GM12874 (cell line): ENCODE data around the gene TM7SF2.

Experiments used
- TF ChIP-seq, protein P1 (sequence below): IDR thresholded peaks from 2 replicates; pipeline ENCODE4 v1.5.1; 2011; ENCODE audit warnings: low read depth, mild to moderate bottlenecking, control low read depth, low read length, moderate library complexity; ENCODE audit not compliant: insufficient read depth

TM7SF2 gene

DNA sequence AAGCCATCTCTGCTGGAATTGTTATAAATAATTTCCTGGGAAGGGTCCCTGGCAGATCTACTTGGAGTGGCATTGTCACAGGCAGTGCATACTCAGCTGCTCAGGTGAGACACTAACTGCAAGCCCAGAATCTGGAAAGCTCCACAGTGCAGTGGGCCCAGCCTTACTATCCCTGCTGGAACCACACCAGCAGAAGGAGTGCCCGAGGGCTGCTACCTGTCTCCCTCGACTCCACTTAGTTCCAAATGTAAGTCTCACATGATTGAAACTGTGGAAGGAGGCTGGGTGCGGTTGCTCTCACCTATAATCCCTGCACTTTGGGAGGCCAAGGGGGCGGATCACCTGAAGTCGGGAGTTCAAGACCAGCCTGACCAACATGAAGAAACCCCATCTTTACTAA lies 37.0 kb downstream of the TM7SF2 start:
- TF ChIP-seq, protein P1, sequence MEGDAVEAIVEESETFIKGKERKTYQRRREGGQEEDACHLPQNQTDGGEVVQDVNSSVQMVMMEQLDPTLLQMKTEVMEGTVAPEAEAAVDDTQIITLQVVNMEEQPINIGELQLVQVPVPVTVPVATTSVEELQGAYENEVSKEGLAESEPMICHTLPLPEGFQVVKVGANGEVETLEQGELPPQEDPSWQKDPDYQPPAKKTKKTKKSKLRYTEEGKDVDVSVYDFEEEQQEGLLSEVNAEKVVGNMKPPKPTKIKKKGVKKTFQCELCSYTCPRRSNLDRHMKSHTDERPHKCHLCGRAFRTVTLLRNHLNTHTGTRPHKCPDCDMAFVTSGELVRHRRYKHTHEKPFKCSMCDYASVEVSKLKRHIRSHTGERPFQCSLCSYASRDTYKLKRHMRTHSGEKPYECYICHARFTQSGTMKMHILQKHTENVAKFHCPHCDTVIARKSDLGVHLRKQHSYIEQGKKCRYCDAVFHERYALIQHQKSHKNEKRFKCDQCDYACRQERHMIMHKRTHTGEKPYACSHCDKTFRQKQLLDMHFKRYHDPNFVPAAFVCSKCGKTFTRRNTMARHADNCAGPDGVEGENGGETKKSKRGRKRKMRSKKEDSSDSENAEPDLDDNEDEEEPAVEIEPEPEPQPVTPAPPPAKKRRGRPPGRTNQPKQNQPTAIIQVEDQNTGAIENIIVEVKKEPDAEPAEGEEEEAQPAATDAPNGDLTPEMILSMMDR, result no peak

- TF ChIP-seq, protein P1, result no peak
These were observed 39.0 kb downstream of the TM7SF2 start for GRCh38 chr11:65150509-65151299.

DNA sequence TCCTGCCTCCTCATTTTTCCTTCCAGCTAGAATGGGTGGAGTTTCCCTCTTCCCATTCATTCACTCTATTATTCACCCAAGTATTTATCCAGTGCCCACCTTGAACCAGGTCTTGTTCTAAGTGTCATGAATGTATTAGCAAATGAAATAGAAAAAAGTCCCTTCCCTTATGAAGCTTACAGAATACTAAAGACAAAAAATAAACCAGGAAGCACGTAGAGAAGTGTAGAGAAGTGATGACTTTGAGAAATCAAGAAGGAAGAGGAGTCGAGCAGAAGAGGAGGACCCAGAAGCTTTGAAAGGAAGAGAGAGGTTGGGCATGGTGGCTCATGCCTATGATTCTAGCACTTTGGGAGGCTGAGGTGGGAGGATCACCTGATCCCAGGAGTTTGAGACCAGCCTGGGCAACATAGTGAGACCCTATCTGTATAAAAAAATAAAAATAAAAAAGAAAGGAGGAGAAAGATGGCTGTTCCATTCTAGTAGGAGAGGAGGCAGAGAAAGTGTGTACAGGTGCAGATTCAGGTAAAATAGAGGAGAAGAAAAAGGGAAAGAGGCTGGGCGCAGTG lies 39.7 kb downstream of the TM7SF2 start:
- TF ChIP-seq, protein P1, result no peak

- TF ChIP-seq, protein P1, result no peak
These were observed 40.5 kb downstream of the TM7SF2 start for GRCh38 chr11:65152122-65152521.

DNA sequence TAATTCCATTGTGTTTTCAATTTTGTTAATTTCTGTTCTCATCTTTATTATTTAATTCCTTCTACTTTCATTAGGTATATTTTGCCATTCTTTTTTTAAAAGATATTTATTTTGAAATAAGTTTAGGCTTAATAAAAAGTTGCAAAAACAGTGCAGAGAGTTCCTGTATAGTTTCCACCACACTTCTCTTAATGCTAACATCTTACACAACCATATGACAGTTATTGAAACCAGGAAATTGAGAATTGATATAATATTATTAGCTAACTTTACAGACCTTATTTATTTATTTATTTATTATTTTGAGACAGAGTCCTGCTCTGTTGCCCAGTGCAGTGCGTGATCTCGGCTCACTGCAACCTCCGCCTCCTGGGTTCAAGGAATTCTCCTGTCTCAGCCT lies 44.6 kb downstream of the TM7SF2 start:
- TF ChIP-seq, protein P1, result no peak

DNA sequence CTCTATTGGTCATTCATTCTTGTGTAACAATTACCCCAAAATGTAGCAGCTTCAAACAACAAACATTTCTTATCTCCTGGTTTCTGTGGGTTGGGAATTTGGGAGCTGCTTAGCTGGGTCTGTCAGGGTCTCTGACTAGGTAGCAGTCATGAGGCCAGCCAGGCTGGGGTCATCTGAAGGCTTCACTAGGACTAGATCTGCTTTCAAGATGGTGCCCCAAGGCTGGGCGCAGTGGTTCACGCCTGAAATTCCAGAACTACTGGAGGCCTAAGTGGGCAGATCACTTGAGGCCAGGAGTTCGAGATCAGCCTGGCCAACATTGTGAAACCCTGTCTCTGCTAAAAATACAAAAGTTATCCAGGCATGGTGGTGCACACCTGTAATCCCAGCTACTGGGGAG lies 45.3 kb downstream of the TM7SF2 start:
- TF ChIP-seq, protein P1, result no peak

DNA sequence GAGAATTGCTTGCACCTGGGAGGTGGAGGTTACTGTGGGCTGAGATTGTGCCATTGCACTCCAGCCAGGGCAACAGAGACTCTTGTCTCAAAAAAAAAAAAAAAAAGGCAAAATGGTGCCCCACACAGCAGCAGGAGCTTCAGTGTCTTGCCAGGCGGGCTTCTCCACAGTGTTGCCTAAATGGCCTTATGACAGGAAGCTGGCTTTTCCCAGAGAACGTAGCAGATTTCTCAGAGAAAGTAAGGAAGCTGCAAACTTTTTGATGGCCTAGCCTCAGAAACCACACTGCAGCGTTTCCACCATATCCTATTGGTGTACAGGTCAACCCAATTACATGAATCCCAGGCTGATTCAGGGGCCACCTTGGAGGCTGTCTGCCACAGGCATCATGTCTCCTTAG lies 45.7 kb downstream of the TM7SF2 start:
- TF ChIP-seq, protein P1, result no peak
